Neural cell (in vitro differentiated cells): ENCODE results near the gene TREM1.

Experiments used
- POLR2AphosphoS5 ChIP-seq: IDR thresholded peaks from 2 replicates; pipeline ENCODE4 v1.6.1; 2012
- SMC3 ChIP-seq: fragments of 450-650 bp; conservative IDR thresholded peaks from 2 replicates; pipeline ENCODE4 v1.6.1; 2014; ENCODE audit warnings: antibody characterized with exemption, mild to moderate bottlenecking, moderate library complexity; ENCODE audit not compliant: poor library complexity
- TAF1 ChIP-seq: IDR thresholded peaks from 2 replicates; pipeline ENCODE4 v1.6.1; 2012; ENCODE audit warnings: low read depth

- TF ChIP-seq TAF1 (no peak), POLR2AphosphoS5 (no peak), SMC3 (no peak)
These were observed 34.7 kb upstream of the TREM1 start for GRCh38 chr6:41321183-41321582.
